HCT116 (cell line): Measurements from ENCODE around the gene MEP1B. TPM values are rescaled to one million over a fixed set of nuclear protein-coding genes. Genes with fewer than 3 reads are reported as not detected.

Experiments used
- ATAC-seq: fragments of 200-7000 bp; cut with Tn5 transposase; 2 replicates; pipeline ENCODE4 v1.9.1; 2020; ENCODE audit warnings: mild to moderate bottlenecking, moderate library complexity
- BruUV-seq: library from RNA; stranded (reverse); fragments of 400-500 nt; replicated peaks from 2 replicates; lab custom pipeline; 2021; lab: Mats Ljungman, UMichigan
- CTCF ChIA-PET: fragments of 300-600 bp; sonication (Branson Sonifier 250); formaldehyde crosslinking; loops from one replicate; lab custom pipeline; 2021; ENCODE audit warnings: antibody characterized with exemption; lab: Charles Lee
- POLR2A ChIA-PET: fragments of 300-600, 350-600 bp; sonication (Branson Sonifier 250); formaldehyde crosslinking; loops from one replicate; lab custom pipeline; 2021; ENCODE audit warnings: antibody characterized with exemption; lab: Charles Lee
- RAD21 ChIA-PET, 2 experiments: fragments of 300-600 bp; sonication (Branson Sonifier 250); formaldehyde crosslinking; loops; one replicate each; lab custom pipeline; 2023; ENCODE audit warnings: low total read pairs in 2 of 2; ENCODE audit not compliant: uncharacterized antibody in 2 of 2, unreplicated experiment in 2 of 2, low non-redundant PET in 1 of 2; lab: Charles Lee
- DNase-seq: peaks from one replicate; pipeline ENCODE4 v3.0.0-alpha.2; 2010; ENCODE audit warnings: low read depth, low spot score
- H2AFZ ChIP-seq: fragments of 200-600 bp; shearing (Covaris generic), sonication (generic); 2 replicates; pipeline ENCODE4 v1.6.1; 2017; ENCODE audit warnings: low read depth, mixed run types, mixed read lengths, antibody characterized with exemption, low read length; ENCODE audit not compliant: poor library complexity, severe bottlenecking
- H3K27ac ChIP-seq: 2 replicates; pipeline ENCODE4 v1.5.1; 2012; ENCODE audit warnings: low read depth, low read length
- H3K27me3 ChIP-seq: fragments of 200-600 bp; sonication (generic); 2 replicates; pipeline ENCODE4 v1.6.1; 2016; ENCODE audit warnings: mixed run types, low read length, mixed read lengths; ENCODE audit not compliant: insufficient read depth
- H3K36me3 ChIP-seq, 2 experiments: fragments of 200-500 bp in 1 of 2; fragments of 200-600 bp in 1 of 2; sonication (Bioruptor generic) in 1 of 2; sonication (generic) in 1 of 2; 2 replicates each; pipeline versions ENCODE4 v1.5.1 to v1.6.1; 2014 to 2016; ENCODE audit warnings: low read length in 2 of 2, inconsistent platforms in 1 of 2, mixed read lengths in 1 of 2, mixed run types in 1 of 2; ENCODE audit not compliant: insufficient read depth in 2 of 2, control insufficient read depth in 1 of 2
- H3K4me1 ChIP-seq, 2 experiments: fragments of 200-600 bp in 1 of 2; sonication (generic) in 1 of 2; 2 replicates each; pipeline versions ENCODE4 v1.5.1 to v1.6.1; 2012 to 2017; ENCODE audit warnings: low read length in 2 of 2, inconsistent platforms in 1 of 2, mild to moderate bottlenecking in 1 of 2, mixed read lengths in 1 of 2, mixed run types in 1 of 2, moderate library complexity in 1 of 2; ENCODE audit not compliant: insufficient read depth in 2 of 2, control insufficient read depth in 1 of 2
- H3K4me2 ChIP-seq: fragments of 200-600 bp; sonication (generic); 2 replicates; pipeline ENCODE4 v1.6.1; 2017; ENCODE audit warnings: mixed run types, low read length, mixed read lengths
- H3K4me3 ChIP-seq, 2 experiments: fragments of 200-600 bp in 1 of 2; sonication (generic) in 1 of 2; replicated peaks in 1 of 2; 2 replicates each; pipeline ENCODE4 v1.5.1; 2011 to 2016; ENCODE audit warnings: low read length in 2 of 2, control low read depth in 1 of 2, low read depth in 1 of 2, mild to moderate bottlenecking in 1 of 2, mixed read lengths in 1 of 2, mixed run types in 1 of 2
- H3K79me2 ChIP-seq: fragments of 200-600 bp; sonication (generic); 2 replicates; pipeline ENCODE4 v1.6.1; 2017; ENCODE audit warnings: mild to moderate bottlenecking, mixed run types, low read length, moderate library complexity, mixed read lengths; ENCODE audit not compliant: insufficient read depth
- H3K9ac ChIP-seq: fragments of 200-600 bp; sonication (generic); 2 replicates; pipeline ENCODE4 v1.6.1; 2016; ENCODE audit warnings: low read length, mixed read lengths
- H3K9me2 ChIP-seq: fragments of 200-600 bp; sonication (generic), shearing (Covaris generic); 2 replicates; pipeline ENCODE4 v1.6.1; 2017; ENCODE audit warnings: mixed run types, mild to moderate bottlenecking, moderate library complexity; ENCODE audit not compliant: insufficient read depth
- H3K9me3 ChIP-seq, 2 experiments: fragments of 200-500 bp in 1 of 2; fragments of 200-600 bp in 1 of 2; sonication (Bioruptor generic) in 1 of 2; sonication (generic) in 1 of 2; 2 replicates each; pipeline ENCODE4 v1.6.1; 2014 to 2017; ENCODE audit warnings: low read length in 2 of 2, mixed read lengths in 2 of 2, inconsistent platforms in 1 of 2, low read depth in 1 of 2, mild to moderate bottlenecking in 1 of 2, mixed run types in 1 of 2, moderate library complexity in 1 of 2; ENCODE audit not compliant: control insufficient read depth in 1 of 2, insufficient read depth in 1 of 2
- H4K20me1 ChIP-seq: fragments of 200-600 bp; sonication (generic), shearing (Covaris generic); 2 replicates; pipeline ENCODE4 v1.6.1; 2017; ENCODE audit warnings: mixed run types, mild to moderate bottlenecking, moderate library complexity; ENCODE audit not compliant: insufficient read depth
- CEBPB ChIP-seq: IDR thresholded peaks from 2 replicates; pipeline ENCODE4 v1.6.1; 2012; ENCODE audit warnings: low read depth
- CTCF ChIP-seq, 3 experiments: fragments of 200-600 bp in 1 of 3; sonication (generic) in 1 of 3; IDR thresholded peaks in 2 of 3; conservative IDR thresholded peaks in 1 of 3; 2 replicates each; pipeline ENCODE4 v1.5.1; 2012 to 2017; ENCODE audit warnings: low read depth in 2 of 3, low read length in 2 of 3, antibody characterized with exemption in 1 of 3, borderline replicate concordance in 1 of 3, control low read depth in 1 of 3, mild to moderate bottlenecking in 1 of 3, mixed read lengths in 1 of 3, mixed run types in 1 of 3, moderate library complexity in 1 of 3; ENCODE audit not compliant: insufficient read depth in 1 of 3
- ELF1 ChIP-seq: IDR thresholded peaks from 2 replicates; pipeline ENCODE4 v1.6.1; 2012; ENCODE audit warnings: low read depth, borderline replicate concordance
- EZH2 ChIP-seq: fragments of 200-600 bp; sonication (generic); IDR thresholded peaks from 2 replicates; pipeline ENCODE4 v1.6.1; 2017; ENCODE audit warnings: antibody characterized with exemption, mixed run types
- EZH2phosphoT487 ChIP-seq: fragments of 200-600 bp; IDR thresholded peaks from 2 replicates; pipeline ENCODE4 v1.6.1; 2018; ENCODE audit warnings: antibody characterized with exemption, borderline replicate concordance
- FOSL1 ChIP-seq: IDR thresholded peaks from 2 replicates; pipeline ENCODE4 v1.6.1; 2012; ENCODE audit warnings: low read depth
- JUND ChIP-seq: IDR thresholded peaks from 2 replicates; pipeline ENCODE4 v1.6.1; 2012
- MAX ChIP-seq: IDR thresholded peaks from 2 replicates; pipeline ENCODE4 v1.6.1; 2012
- SIN3A ChIP-seq: IDR thresholded peaks from 2 replicates; pipeline ENCODE4 v1.6.1; 2012; ENCODE audit warnings: low read depth
- TCF7L2 ChIP-seq: IDR thresholded peaks from 2 replicates; pipeline ENCODE4 v1.7.0; 2011; ENCODE audit warnings: borderline replicate concordance, inconsistent platforms; ENCODE audit not compliant: insufficient read depth, insufficient read length; ENCODE audit errors: extremely low read depth
- YY1 ChIP-seq: IDR thresholded peaks from 2 replicates; pipeline ENCODE4 v1.6.1; 2011; ENCODE audit warnings: low read length, low read depth, moderate library complexity, mild to moderate bottlenecking; ENCODE audit not compliant: insufficient replicate concordance; ENCODE audit errors: extremely low read depth
- ZBTB33 ChIP-seq: IDR thresholded peaks from 2 replicates; pipeline ENCODE4 v1.6.1; 2011; ENCODE audit warnings: mild to moderate bottlenecking, low read length, moderate library complexity; ENCODE audit not compliant: insufficient replicate concordance; ENCODE audit errors: extremely low read depth
- intact Hi-C: fragments of 100-400 bp; cut with micrococcal nuclease; formaldehyde crosslinking; loops from 2 replicates; pipeline ENCODE4 v1.10.0; 2022
- total RNA-seq: library from RNA; stranded (reverse); gene quantifications from one replicate; pipeline ENCODE4 v1.2.1, GENCODE V29; 2021; ENCODE audit not compliant: unreplicated experiment

MEP1B gene
- total RNA-seq, 1 experiment from 2014 or later = not detected

- H3K9ac ChIP-seq = no peak overlapping the region
- no peak overlapping the region for H3K27ac ChIP-seq
- H3K27me3 ChIP-seq = no peaks in the 10 kb centered on the region
- no TSS peak for BruUV-seq
- TF ChIP-seq TCF7L2 (no peak), YY1 (no peak), JUND (no peak), MAX (no peak), CTCF (IDR thresholded peaks at IDR 0.05 in 2 of 3, conservative IDR thresholded peaks at IDR 0.05 in 1 of 3; ENCODE audit: borderline replicate concordance in 1 of 3, insufficient read depth in 1 of 3, low read depth in 2 of 3, low read length in 2 of 3) (no peak), CEBPB (no peak), EZH2 (no peak), ELF1 (no peak), EZH2phosphoT487 (no peak), FOSL1 (no peak), SIN3A (no peak), ZBTB33 (no peak)
- H3K36me3 ChIP-seq = no peaks in the 10 kb centered on the region
- CTCF ChIA-PET = no interaction called here
- H2AFZ ChIP-seq = no peak overlapping the region
- H3K9me2 ChIP-seq = no peaks in the 10 kb centered on the region
- POLR2A ChIA-PET = no interaction called here
- no peaks in the 10 kb centered on the region for H3K9me3 ChIP-seq
- no peak overlapping the region for H3K4me2 ChIP-seq
- H4K20me1 ChIP-seq = no peaks in the 10 kb centered on the region
- ATAC-seq (no peak), DNase-seq (no peak)
- RAD21 ChIA-PET = no interaction called here
- intact Hi-C loops = no loop called here
- H3K79me2 ChIP-seq = no peaks in the 10 kb centered on the region
- no peak overlapping the region for H3K4me3 ChIP-seq
- no peaks in the 10 kb centered on the region for H3K4me1 ChIP-seq
These were observed 10.9 kb downstream of the MEP1B start for GRCh38 chr18:32200766-32201165.
